Measurements from ENCODE around the gene SLC17A9. TPM values are rescaled to one million over a fixed set of nuclear protein-coding genes. Genes with fewer than 3 reads are reported as not detected.
A peak's percentile ranks its signal among the peaks of the same experiment; 100 is the strongest.

Gene SLC17A9
- total RNA-seq, 1 donor from 2014 or later = 12.4 TPM

GRCh38 chr20:63005365-63005861 is 52.9 kb downstream of the SLC17A9 start:
- Histone ChIP-seq H3K4me3 (ENCODE audit: insufficient read depth, low read depth, low read length) (no peak overlapping the region), H3K36me3 (ENCODE audit: insufficient read depth, low read length) (no peaks in the 10 kb centered on the region), H3K27ac (ENCODE audit: low read depth, low read length) (no peak overlapping the region), H3K79me2 (ENCODE audit: insufficient read depth, low read length) (no peaks in the 10 kb centered on the region), H4K20me1 (ENCODE audit: insufficient read depth, low read length) (peaks cover 9% of the 10 kb centered on the region), H3K9ac (ENCODE audit: low read length) (no peak overlapping the region), H3K4me1 (ENCODE audit: insufficient read depth, low read length) (peaks cover 2% of the 10 kb centered on the region), H2AFZ (ENCODE audit: low read depth, low read length) (no peak overlapping the region), H3K4me2 (ENCODE audit: low read length) (no peak overlapping the region), H3K9me3 (ENCODE audit: insufficient read depth, low read depth, low read length) (no peaks in the 10 kb centered on the region), H3K27me3 (ENCODE audit: insufficient read depth, low read length) (peaks cover 83% of the 10 kb centered on the region)
- DNase-seq (ENCODE audit: low read depth) (no peak), FAIRE-seq (no peak)
- H3K4me3 Mint-ChIP-seq (ENCODE audit: unreplicated experiment) = no peak overlapping the region
- peaks cover 61% of the 10 kb centered on the region for H3K27me3 Mint-ChIP-seq (ENCODE audit: low read depth, unreplicated experiment)
- H3K9me3 Mint-ChIP-seq (ENCODE audit: unreplicated experiment) = peaks cover 6% of the 10 kb centered on the region
- peaks cover 2% of the 10 kb centered on the region for H3K4me1 Mint-ChIP-seq (ENCODE audit: low read depth, unreplicated experiment)
- TF ChIP-seq CTCF (IDR thresholded peaks at IDR 0.05; ENCODE audit: insufficient read depth, low read depth, low read length) (no peak), EZH2 (IDR thresholded peaks at IDR 0.05; ENCODE audit: insufficient read depth, low read length) (peak; percentile 56)
- no peak overlapping the region for H3K27ac Mint-ChIP-seq (ENCODE audit: unreplicated experiment)
- H3K36me3 Mint-ChIP-seq (ENCODE audit: low read depth, unreplicated experiment) = no peaks in the 10 kb centered on the region

DNA sequence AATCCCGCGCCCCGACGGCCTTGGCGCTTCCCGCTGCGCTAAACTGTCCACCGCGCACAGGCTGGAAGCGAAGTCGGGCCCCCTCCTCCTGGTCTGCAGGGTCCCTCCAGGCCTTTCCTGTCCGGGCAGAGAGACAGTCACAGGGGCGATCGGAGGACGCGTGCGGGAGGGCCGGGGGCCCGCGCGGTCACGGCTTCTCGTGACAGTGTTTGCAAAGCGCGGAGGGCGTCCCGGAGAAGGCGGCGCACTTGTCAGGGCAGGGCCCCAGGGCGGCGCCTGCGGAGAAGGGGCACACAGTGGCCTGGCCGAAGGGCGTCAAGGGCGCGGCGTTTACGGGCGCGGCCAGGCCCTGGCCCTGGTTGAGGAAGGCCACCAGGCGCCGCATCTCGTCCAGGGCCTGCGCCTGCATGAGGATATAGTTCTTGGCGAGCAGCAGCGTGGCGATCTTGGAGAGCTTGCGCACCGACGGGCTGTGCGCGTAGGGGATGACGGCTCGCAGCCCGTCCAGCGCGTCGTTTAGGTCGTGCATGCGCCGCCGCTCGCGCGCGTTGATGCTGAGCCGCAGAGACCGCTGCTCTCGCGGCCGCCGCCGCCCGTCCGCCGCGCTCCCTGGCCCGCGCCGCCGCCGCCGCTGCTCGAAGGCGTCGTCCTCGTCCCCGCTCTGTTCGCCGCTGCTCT is 53.5 kb downstream of the SLC17A9 start:
- peaks cover 58% of the 10 kb centered on the region for H3K27me3 Mint-ChIP-seq (ENCODE audit: low read depth, unreplicated experiment)
- FAIRE-seq (no peak), DNase-seq (ENCODE audit: low read depth) (peak; percentile 9)
- no peak overlapping the region for H2AFZ ChIP-seq (ENCODE audit: low read depth, low read length)
- peak; percentile 26 for TF ChIP-seq EZH2 (IDR thresholded peaks at IDR 0.05; ENCODE audit: insufficient read depth, low read length)
- no peak for TF ChIP-seq CTCF (IDR thresholded peaks at IDR 0.05; ENCODE audit: insufficient read depth, low read depth, low read length)
- H3K9ac ChIP-seq (ENCODE audit: low read length) = no peak overlapping the region
- H3K4me3 Mint-ChIP-seq (ENCODE audit: unreplicated experiment) = no peak overlapping the region
- H4K20me1 ChIP-seq (ENCODE audit: insufficient read depth, low read length) = peaks cover 9% of the 10 kb centered on the region
- no peak overlapping the region for H3K27ac Mint-ChIP-seq (ENCODE audit: unreplicated experiment)
- no peak overlapping the region for H3K4me3 ChIP-seq (ENCODE audit: insufficient read depth, low read depth, low read length)
- no peaks in the 10 kb centered on the region for H3K36me3 Mint-ChIP-seq (ENCODE audit: low read depth, unreplicated experiment)
- no peak overlapping the region for H3K27ac ChIP-seq (ENCODE audit: low read depth, low read length)
- no peaks in the 10 kb centered on the region for H3K9me3 ChIP-seq (ENCODE audit: insufficient read depth, low read depth, low read length)
- no peaks in the 10 kb centered on the region for H3K36me3 ChIP-seq (ENCODE audit: insufficient read depth, low read length)
- no peak overlapping the region for H3K4me2 ChIP-seq (ENCODE audit: low read length)
- H3K79me2 ChIP-seq (ENCODE audit: insufficient read depth, low read length) = no peaks in the 10 kb centered on the region
- H3K4me1 ChIP-seq (ENCODE audit: insufficient read depth, low read length) = peaks cover 2% of the 10 kb centered on the region
- H3K4me1 Mint-ChIP-seq (ENCODE audit: low read depth, unreplicated experiment) = peaks cover 2% of the 10 kb centered on the region
- H3K27me3 ChIP-seq (ENCODE audit: insufficient read depth, low read length) = peaks cover 82% of the 10 kb centered on the region
- H3K9me3 Mint-ChIP-seq (ENCODE audit: unreplicated experiment) = peaks cover 6% of the 10 kb centered on the region
